HL-60 (cell line): Measurements from ENCODE around the gene CYTIP.

Source experiments
- CTCF ChIP-seq: IDR thresholded peaks from one replicate; pipeline ENCODE4 v1.5.1; 2011; ENCODE audit warnings: low read length, control low read depth, inconsistent platforms; ENCODE audit not compliant: insufficient read depth
- GABPA ChIP-seq: IDR thresholded peaks from 2 replicates; pipeline ENCODE4 v1.6.1; 2012; ENCODE audit warnings: low read depth
- POLR2AphosphoS5 ChIP-seq: IDR thresholded peaks from 2 replicates; pipeline ENCODE4 v1.6.1; 2012; ENCODE audit warnings: low read depth
- REST ChIP-seq: IDR thresholded peaks from 2 replicates; pipeline ENCODE4 v1.6.1; 2012; ENCODE audit warnings: low read depth; ENCODE audit not compliant: insufficient replicate concordance

- TF ChIP-seq CTCF (no peak), REST (no peak), GABPA (no peak), POLR2AphosphoS5 (no peak)
Observed at GRCh38 chr2:157469726-157470125, 25.8 kb upstream of the CYTIP start.
